Measurements from ENCODE around the gene COLEC11. TPM values are rescaled to one million over a fixed set of nuclear protein-coding genes. Genes with fewer than 3 reads are reported as not detected.

Gene COLEC11
- total and polyA plus RNA-seq, 10 of the 15 experiments (the other 5 are each of a cell fraction or from before 2014, with no cell fraction given), result 0.08 to 0.74 (median 0.14) TPM; not detected in 4

- TF ChIP-seq E2F8 (IDR thresholded peaks at IDR 0.05; ENCODE audit: low read depth, partially characterized antibody), result no peak
- no peak for TF ChIP-seq SREBF1 (IDR thresholded peaks at IDR 0.05; ENCODE audit: low read length)
- TF ChIP-seq RUNX3 (IDR thresholded peaks at IDR 0.05; ENCODE audit: low read length), result peak; percentile 65
- peak; percentile 65; the same call in 1 of the 2 replicates for TF ChIP-seq RB1 (IDR thresholded peaks at IDR 0.05; ENCODE audit: borderline replicate concordance)
- TF ChIP-seq SREBF2 (IDR thresholded peaks at IDR 0.05; ENCODE audit: low read length), result no peak
- peak; percentile 21; the same call in 1 of the 2 replicates for TF ChIP-seq CREM (IDR thresholded peaks at IDR 0.05; ENCODE audit: low read depth)
- TF ChIP-seq ZBTB40 (IDR thresholded peaks at IDR 0.05; ENCODE audit: borderline replicate concordance), result peak; percentile 50; the same call in 1 of the 2 replicates
- no peak for TF ChIP-seq TAF1 (IDR thresholded peaks at IDR 0.05; ENCODE audit: borderline replicate concordance, low read depth, low read length)
- TF ChIP-seq ATF7 (IDR thresholded peaks at IDR 0.05; ENCODE audit: low read depth), result 0 out of 2 replicates have a peak, but pooled peaks have one; percentile 28
- TF ChIP-seq MTA3 (IDR thresholded peaks at IDR 0.05; ENCODE audit: borderline replicate concordance, low read length), result peak; percentile 66; the same call in 1 of the 2 replicates
- peak; percentile 65 for TF ChIP-seq PKNOX1 (IDR thresholded peaks at IDR 0.05)
- no peak for TF ChIP-seq SKIL (IDR thresholded peaks at IDR 0.05; ENCODE audit: low read depth, poor library complexity, severe bottlenecking)
- peak; percentile 78 for TF ChIP-seq GATAD2B (conservative IDR thresholded peaks at IDR 0.05; ENCODE audit: low read depth)
- peak in 1 of 2 experiments; percentile 22; a peak in 1 of 4 replicates for TF ChIP-seq EP300 (IDR thresholded peaks at IDR 0.05; ENCODE audit: borderline replicate concordance in 1 of 2, control insufficient read depth in 1 of 2, low read depth in 2 of 2, low read length in 2 of 2)
- TF ChIP-seq JUNB (IDR thresholded peaks at IDR 0.05), result no peak
- peak; percentile 97 for TF ChIP-seq SMARCA5 (IDR thresholded peaks at IDR 0.05)
- TF ChIP-seq DPF2 (IDR thresholded peaks at IDR 0.05), result peak; percentile 84
Measured at GRCh38 chr2:3651691-3652648, 57.1 kb downstream of the COLEC11 start (continued).

Measured in GM12878 (cell line).